ENCODE results near the gene IQCM. TPM values are rescaled to one million over a fixed set of nuclear protein-coding genes. Genes with fewer than 3 reads are reported as not detected.

Gene IQCM
- polyA plus RNA-seq, 3 donors: not detected

DNA sequence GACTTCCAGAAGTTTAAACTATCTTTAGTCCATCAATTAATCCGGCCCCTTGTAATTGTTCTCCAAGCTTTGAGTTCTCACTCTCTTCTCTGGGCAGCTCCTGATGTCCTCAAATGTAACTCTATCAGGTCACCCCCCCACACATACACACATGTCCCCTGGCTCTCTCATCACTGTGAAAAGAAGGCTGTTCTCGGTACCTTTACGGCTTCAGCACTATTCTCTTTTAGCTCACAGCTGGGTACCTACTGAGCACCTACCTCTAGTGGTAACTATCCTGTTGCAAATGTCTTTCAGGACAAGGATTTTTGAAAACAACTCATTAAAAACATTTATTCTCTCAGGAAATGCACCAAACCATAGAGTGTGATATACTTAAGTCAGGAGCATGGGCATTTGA is 115.4 kb downstream of the IQCM start:
- Histone ChIP-seq H3K4me1 (ENCODE audit: control insufficient read depth in 1 of 2, insufficient read depth in 2 of 2, low read length in 2 of 2) (no peaks in the 10 kb centered on the region), H3K9me3 (replicated peaks in 1 of 2; ENCODE audit: control insufficient read depth in 1 of 2, insufficient read depth in 1 of 2, low read length in 2 of 2) (no peaks in the 10 kb centered on the region), H3K4me2 (replicated peaks; ENCODE audit: extremely low read depth, low read length, poor library complexity, severe bottlenecking) (no peak overlapping the region), H3K36me3 (replicated peaks in 1 of 2; ENCODE audit: control insufficient read depth in 1 of 2, insufficient read depth in 2 of 2, low read length in 2 of 2) (no peaks in the 10 kb centered on the region), H3K9ac (ENCODE audit: insufficient read depth, low read length, poor library complexity, severe bottlenecking) (no peak overlapping the region), H3K27ac (ENCODE audit: low read depth in 1 of 2, low read length in 2 of 2) (no peak overlapping the region), H3K4me3 (replicated peaks in 1 of 3; ENCODE audit: low read depth in 2 of 3, low read length in 3 of 3) (no peak overlapping the region), H2AFZ (ENCODE audit: insufficient read depth, low read depth, low read length, poor library complexity, severe bottlenecking) (no peak overlapping the region), H3K79me2 (ENCODE audit: insufficient read depth, low read length) (no peaks in the 10 kb centered on the region), H3K27me3 (ENCODE audit: control insufficient read depth in 2 of 2, insufficient read depth in 2 of 2, low read length in 2 of 2) (no peaks in the 10 kb centered on the region), H4K20me1 (ENCODE audit: insufficient read depth, low read length) (no peaks in the 10 kb centered on the region)
- 75% methylated on average over 1 of the region's 3 CpGs for WGBS (ENCODE audit: insufficient coverage)
- no peaks in the 10 kb centered on the region for H3K27me3 Mint-ChIP-seq (ENCODE audit: low read depth in 3 of 3)
- H3K4me1 Mint-ChIP-seq: no peaks in the 10 kb centered on the region
- H3K36me3 Mint-ChIP-seq: no peaks in the 10 kb centered on the region
- H3K4me3 Mint-ChIP-seq: no peak overlapping the region
- no peak for DNase-seq
- intact Hi-C loops (cut with micrococcal nuclease): no loop called here
- no peak overlapping the region for H3K27ac Mint-ChIP-seq
- TF ChIP-seq CTCF (IDR thresholded peaks at IDR 0.05): no peak
- peaks cover 0 to 1% (median 0%) of the 10 kb centered on the region in 7 donors for H3K9me3 Mint-ChIP-seq

DNA sequence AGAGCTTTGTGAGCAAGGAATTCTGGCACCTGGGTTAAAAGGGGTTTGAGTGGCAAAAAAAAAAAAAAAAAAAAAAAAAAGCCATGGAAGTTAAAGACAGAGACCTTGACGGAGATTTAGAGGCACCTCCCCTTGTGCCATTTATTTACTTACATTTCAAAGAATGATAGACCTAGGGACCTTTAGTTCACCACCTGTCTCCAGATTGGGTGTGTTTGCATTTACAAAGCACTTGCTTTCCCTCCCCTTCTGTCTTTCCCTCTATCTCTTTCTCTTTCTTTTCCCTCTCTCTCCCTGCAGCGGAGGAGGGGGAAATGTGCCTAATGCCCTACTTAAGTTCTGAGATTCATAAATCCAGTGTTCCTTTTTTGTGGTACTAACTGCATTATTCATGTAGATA is 116.0 kb downstream of the IQCM start:
- Histone ChIP-seq H3K4me3 (replicated peaks in 1 of 3; ENCODE audit: low read depth in 2 of 3, low read length in 3 of 3) (no peak overlapping the region), H3K4me1 (ENCODE audit: control insufficient read depth in 1 of 2, insufficient read depth in 2 of 2, low read length in 2 of 2) (no peaks in the 10 kb centered on the region), H3K36me3 (replicated peaks in 1 of 2; ENCODE audit: control insufficient read depth in 1 of 2, insufficient read depth in 2 of 2, low read length in 2 of 2) (no peaks in the 10 kb centered on the region), H3K9ac (ENCODE audit: insufficient read depth, low read length, poor library complexity, severe bottlenecking) (no peak overlapping the region), H3K79me2 (ENCODE audit: insufficient read depth, low read length) (no peaks in the 10 kb centered on the region), H3K27me3 (ENCODE audit: control insufficient read depth in 2 of 2, insufficient read depth in 2 of 2, low read length in 2 of 2) (no peaks in the 10 kb centered on the region), H3K4me2 (replicated peaks; ENCODE audit: extremely low read depth, low read length, poor library complexity, severe bottlenecking) (no peak overlapping the region), H4K20me1 (ENCODE audit: insufficient read depth, low read length) (no peaks in the 10 kb centered on the region), H2AFZ (ENCODE audit: insufficient read depth, low read depth, low read length, poor library complexity, severe bottlenecking) (no peak overlapping the region), H3K9me3 (replicated peaks in 1 of 2; ENCODE audit: control insufficient read depth in 1 of 2, insufficient read depth in 1 of 2, low read length in 2 of 2) (no peaks in the 10 kb centered on the region), H3K27ac (ENCODE audit: low read depth in 1 of 2, low read length in 2 of 2) (no peak overlapping the region)
- H3K36me3 Mint-ChIP-seq: no peaks in the 10 kb centered on the region
- no peak overlapping the region for H3K4me3 Mint-ChIP-seq
- H3K27ac Mint-ChIP-seq: no peak overlapping the region
- intact Hi-C loops (cut with micrococcal nuclease): no loop called here
- no peaks in the 10 kb centered on the region for H3K4me1 Mint-ChIP-seq
- no peak for DNase-seq
- WGBS (ENCODE audit: insufficient coverage): 83% methylated on average over 1 of the region's 2 CpGs
- no peak for TF ChIP-seq CTCF (IDR thresholded peaks at IDR 0.05)
- no peaks in the 10 kb centered on the region for H3K27me3 Mint-ChIP-seq (ENCODE audit: low read depth in 3 of 3)
- peaks cover 0 to 1% (median 0%) of the 10 kb centered on the region in 7 donors for H3K9me3 Mint-ChIP-seq

Measured in CD14-positive monocyte (primary cell).